Suppressor macrophage treated with lipopolysaccharide for 4 hours (primary cell): ENCODE measurements around the gene DPH2.

ENCODE experiments used
- DNase-seq: peaks from one replicate; pipeline ENCODE4 v3.0.0-alpha.2; 2020

DPH2 gene

GRCh38 chr1:44008259-44008658 lies 38.4 kb downstream of the DPH2 start:
- DNase-seq: no peak

GRCh38 chr1:44010935-44011471 lies 41.2 kb downstream of the DPH2 start:
- no peak for DNase-seq

- DNase-seq: no peak
These were observed 42.6 kb downstream of the DPH2 start for GRCh38 chr1:44012404-44012803.

- no peak for DNase-seq
These were observed 43.3 kb downstream of the DPH2 start for GRCh38 chr1:44012941-44013609.

GRCh38 chr1:44013949-44014348 lies 44.1 kb downstream of the DPH2 start:
- DNase-seq: no peak

GRCh38 chr1:44014365-44015104 lies 44.7 kb downstream of the DPH2 start:
- no peak for DNase-seq

GRCh38 chr1:44015206-44015605 lies 45.4 kb downstream of the DPH2 start:
- no peak for DNase-seq

- DNase-seq: no peak
These were observed 46.5 kb downstream of the DPH2 start for GRCh38 chr1:44016041-44016889.

GRCh38 chr1:44016890-44017400 lies 47.1 kb downstream of the DPH2 start:
- DNase-seq: no peak

- DNase-seq: no peak
These were observed 49.7 kb downstream of the DPH2 start for GRCh38 chr1:44019466-44019948.

- DNase-seq: no peak
These were observed 50.7 kb downstream of the DPH2 start for GRCh38 chr1:44020464-44020863.

GRCh38 chr1:44021156-44021555 lies 51.3 kb downstream of the DPH2 start:
- DNase-seq: no peak

GRCh38 chr1:44021581-44022321 lies 51.9 kb downstream of the DPH2 start:
- no peak for DNase-seq
